Measurements from ENCODE around the gene CPA5.

DNA sequence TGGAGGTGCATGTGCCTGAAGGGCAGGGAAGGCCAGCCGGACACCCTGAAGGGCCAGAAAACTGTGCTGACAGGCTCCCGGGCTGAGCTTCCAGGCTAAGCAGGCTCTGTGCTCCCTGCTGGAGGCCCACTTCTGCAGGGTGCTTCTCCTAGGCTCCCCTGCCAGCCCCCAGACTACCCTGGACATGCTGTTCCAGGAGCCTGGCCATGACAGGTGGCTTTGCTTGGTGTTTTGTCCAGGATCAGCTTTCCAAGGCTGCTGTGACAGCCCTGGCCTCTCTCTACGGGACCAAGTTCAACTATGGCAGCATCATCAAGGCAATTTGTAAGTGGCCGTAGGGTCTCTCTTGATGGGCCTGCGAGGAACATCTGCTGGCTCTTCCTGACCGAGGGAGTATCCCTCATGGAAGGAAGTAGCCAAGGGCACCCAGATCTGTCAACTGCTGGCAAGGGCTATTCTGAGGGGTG is 41.0 kb downstream of the CPA5 start:
- TF ChIP-seq, protein P1, sequence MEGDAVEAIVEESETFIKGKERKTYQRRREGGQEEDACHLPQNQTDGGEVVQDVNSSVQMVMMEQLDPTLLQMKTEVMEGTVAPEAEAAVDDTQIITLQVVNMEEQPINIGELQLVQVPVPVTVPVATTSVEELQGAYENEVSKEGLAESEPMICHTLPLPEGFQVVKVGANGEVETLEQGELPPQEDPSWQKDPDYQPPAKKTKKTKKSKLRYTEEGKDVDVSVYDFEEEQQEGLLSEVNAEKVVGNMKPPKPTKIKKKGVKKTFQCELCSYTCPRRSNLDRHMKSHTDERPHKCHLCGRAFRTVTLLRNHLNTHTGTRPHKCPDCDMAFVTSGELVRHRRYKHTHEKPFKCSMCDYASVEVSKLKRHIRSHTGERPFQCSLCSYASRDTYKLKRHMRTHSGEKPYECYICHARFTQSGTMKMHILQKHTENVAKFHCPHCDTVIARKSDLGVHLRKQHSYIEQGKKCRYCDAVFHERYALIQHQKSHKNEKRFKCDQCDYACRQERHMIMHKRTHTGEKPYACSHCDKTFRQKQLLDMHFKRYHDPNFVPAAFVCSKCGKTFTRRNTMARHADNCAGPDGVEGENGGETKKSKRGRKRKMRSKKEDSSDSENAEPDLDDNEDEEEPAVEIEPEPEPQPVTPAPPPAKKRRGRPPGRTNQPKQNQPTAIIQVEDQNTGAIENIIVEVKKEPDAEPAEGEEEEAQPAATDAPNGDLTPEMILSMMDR (IDR thresholded peaks at IDR 0.05), result no peak
- TF ChIP-seq EZH2 (IDR thresholded peaks at IDR 0.05) (no peak), EZH2phosphoT487 (IDR thresholded peaks at IDR 0.05) (no peak)
